Hepatocyte (in vitro differentiated cells): ENCODE data around the gene GPR155. TPM values are rescaled to one million over a fixed set of nuclear protein-coding genes. Genes with fewer than 3 reads are reported as not detected.

Experiments
- DNase-seq: peaks from one replicate; pipeline ENCODE4 v3.0.0-alpha.2; 2016; ENCODE audit warnings: low spot score
- H2AFZ ChIP-seq: fragments of 200-600 bp; sonication (generic); 2 replicates; pipeline ENCODE4 v1.6.0; 2016; ENCODE audit warnings: antibody characterized with exemption, mild to moderate bottlenecking
- H3K27ac ChIP-seq: fragments of 200-600 bp; sonication (generic); 2 replicates; pipeline ENCODE4 v1.5.1; 2016; ENCODE audit warnings: mild to moderate bottlenecking
- H3K27me3 ChIP-seq: fragments of 200-600 bp; sonication (generic); 2 replicates; pipeline ENCODE4 v1.6.1; 2016
- H3K36me3 ChIP-seq: fragments of 200-600 bp; sonication (generic); replicated peaks from 2 replicates; pipeline ENCODE4 v1.5.1; 2016; ENCODE audit warnings: low read depth; ENCODE audit not compliant: insufficient read depth
- H3K4me1 ChIP-seq: fragments of 200-600 bp; sonication (generic); 2 replicates; pipeline ENCODE4 v1.5.1; 2016; ENCODE audit warnings: mild to moderate bottlenecking, moderate library complexity; ENCODE audit not compliant: insufficient read depth
- H3K4me2 ChIP-seq: fragments of 200-600 bp; sonication (generic); 2 replicates; pipeline ENCODE4 v1.6.0; 2016
- H3K4me3 ChIP-seq: fragments of 200-600 bp; sonication (generic); 2 replicates; pipeline ENCODE4 v1.5.1; 2016; ENCODE audit warnings: mild to moderate bottlenecking
- H3K79me2 ChIP-seq: fragments of 200-600 bp; sonication (generic); 2 replicates; pipeline ENCODE4 v1.6.0; 2017; ENCODE audit warnings: mild to moderate bottlenecking
- H3K9me2 ChIP-seq: fragments of 200-600 bp; sonication (generic); replicated peaks from 2 replicates; pipeline ENCODE4 v1.6.0; 2017; ENCODE audit warnings: mild to moderate bottlenecking; ENCODE audit not compliant: insufficient read depth
- H3K9me3 ChIP-seq: fragments of 200-600 bp; sonication (generic); 2 replicates; pipeline ENCODE4 v1.5.1; 2016; ENCODE audit warnings: low read depth, mild to moderate bottlenecking
- H4K20me1 ChIP-seq: fragments of 200-600 bp; sonication (generic); 2 replicates; pipeline ENCODE4 v1.6.0; 2016; ENCODE audit warnings: mild to moderate bottlenecking; ENCODE audit not compliant: insufficient read depth, poor library complexity, severe bottlenecking
- CTCF ChIP-seq: fragments of 200-600 bp; sonication (generic); IDR thresholded peaks from 2 replicates; pipeline ENCODE4 v1.5.1; 2016; ENCODE audit warnings: antibody characterized with exemption, mild to moderate bottlenecking; ENCODE audit not compliant: poor library complexity
- EZH2 ChIP-seq: fragments of 200-600 bp; sonication (generic); IDR thresholded peaks from 2 replicates; pipeline ENCODE4 v1.6.1; 2016; ENCODE audit warnings: antibody characterized with exemption, mild to moderate bottlenecking, borderline replicate concordance
- EZH2phosphoT487 ChIP-seq: fragments of 200-600 bp; sonication (generic); IDR thresholded peaks from one replicate; pipeline ENCODE4 v1.6.1; 2018; ENCODE audit warnings: antibody characterized with exemption, mild to moderate bottlenecking, low read depth, moderate library complexity; ENCODE audit not compliant: unreplicated experiment, severe bottlenecking
- WGBS: methylation state at CpG from one replicate; pipeline ENCODE4 v1.1.6; 2016; ENCODE audit warnings: low lambda C conversion rate; ENCODE audit errors: missing lambda C conversion rate; 5-methylcytosine and 5-hydroxymethylcytosine counted together
- polyA plus RNA-seq: library from polyadenylated mRNA; unstranded; fragments of >200 nt; fragmentation: Nextera tagmentation; extraction: Ambion mirVana; gene quantifications from 2 replicates; pipeline ENCODE4 v1.2.1, GENCODE V29; 2016
- total RNA-seq: library from RNA; depleted of rRNA; stranded (reverse); fragments of >200 nt; gene quantifications from 2 replicates; pipeline ENCODE4 v1.2.3, GENCODE V29; 2014

Gene GPR155
- total and polyA plus RNA-seq, 2 experiments from 2014 or later, result 26.1 to 30.0 TPM

DNA sequence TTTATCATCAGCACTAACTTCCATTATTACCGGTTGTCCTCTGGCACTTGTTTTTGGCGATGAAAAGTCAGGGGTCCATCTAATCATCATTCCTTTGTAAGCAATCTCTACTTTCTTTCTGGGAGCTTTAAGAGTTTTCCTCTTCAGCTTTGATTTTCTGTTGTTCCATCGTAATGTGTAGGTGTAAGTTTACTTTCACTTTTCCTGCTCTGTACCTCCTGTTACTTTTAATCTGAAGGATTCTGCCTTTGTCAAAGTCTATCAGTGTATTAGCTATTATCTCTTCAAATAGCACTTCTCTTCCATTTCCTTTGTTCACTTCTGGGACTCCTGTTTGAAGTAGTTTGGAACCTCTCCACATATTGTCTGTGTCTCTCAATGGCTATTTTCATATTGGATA, 25.5 kb upstream of the GPR155 start:
- Histone ChIP-seq H3K4me1 (no peaks in the 10 kb centered on the region), H3K27me3 (no peaks in the 10 kb centered on the region), H3K4me3 (no peak overlapping the region), H3K36me3 (no peaks in the 10 kb centered on the region), H2AFZ (no peak overlapping the region), H3K9me3 (no peaks in the 10 kb centered on the region), H3K4me2 (no peak overlapping the region), H3K27ac (no peak overlapping the region), H3K9me2 (no peaks in the 10 kb centered on the region), H4K20me1 (no peaks in the 10 kb centered on the region), H3K79me2 (no peaks in the 10 kb centered on the region)
- TF ChIP-seq CTCF, result no peak
- no peak for TF ChIP-seq EZH2
- no peak for TF ChIP-seq EZH2phosphoT487
- no peak for DNase-seq
- 94% methylated on average over 3 of the region's 3 CpGs for WGBS

- no peaks in the 10 kb centered on the region for H3K27me3 ChIP-seq
- H3K9me2 ChIP-seq, result no peaks in the 10 kb centered on the region
- no peak overlapping the region for H3K27ac ChIP-seq
- H3K4me3 ChIP-seq, result no peak overlapping the region
- H3K9me3 ChIP-seq, result no peaks in the 10 kb centered on the region
- TF ChIP-seq EZH2phosphoT487 (no peak), EZH2 (no peak), CTCF (no peak)
- no peak for DNase-seq
- no peak overlapping the region for H3K4me2 ChIP-seq
- H3K36me3 ChIP-seq, result no peaks in the 10 kb centered on the region
- no peaks in the 10 kb centered on the region for H3K79me2 ChIP-seq
- no peaks in the 10 kb centered on the region for H4K20me1 ChIP-seq
- no peaks in the 10 kb centered on the region for H3K4me1 ChIP-seq
- WGBS, result 49% methylated on average over 5 of the region's 5 CpGs
- H2AFZ ChIP-seq, result no peak overlapping the region
These were observed 24.9 kb upstream of the GPR155 start for GRCh38 chr2:174511580-174512260.

GRCh38 chr2:174510583-174511189, 23.9 kb upstream of the GPR155 start:
- Histone ChIP-seq H3K27me3 (no peaks in the 10 kb centered on the region), H3K36me3 (no peaks in the 10 kb centered on the region), H3K4me1 (no peaks in the 10 kb centered on the region), H3K9me2 (no peaks in the 10 kb centered on the region), H3K79me2 (no peaks in the 10 kb centered on the region), H4K20me1 (no peaks in the 10 kb centered on the region), H3K4me3 (no peak overlapping the region), H3K9me3 (no peaks in the 10 kb centered on the region), H2AFZ (no peak overlapping the region), H3K27ac (no peak overlapping the region), H3K4me2 (no peak overlapping the region)
- DNase-seq, result no peak
- WGBS, result 36% methylated on average over 2 of the region's 2 CpGs
- no peak for TF ChIP-seq EZH2

GRCh38 chr2:174503161-174503809, 16.5 kb upstream of the GPR155 start:
- Histone ChIP-seq H3K9me2 (no peaks in the 10 kb centered on the region), H3K4me2 (no peak overlapping the region), H2AFZ (no peak overlapping the region), H3K4me3 (no peak overlapping the region), H3K4me1 (no peaks in the 10 kb centered on the region), H3K27ac (no peak overlapping the region), H3K9me3 (no peaks in the 10 kb centered on the region), H3K27me3 (no peaks in the 10 kb centered on the region), H3K79me2 (no peaks in the 10 kb centered on the region), H4K20me1 (no peaks in the 10 kb centered on the region), H3K36me3 (no peaks in the 10 kb centered on the region)
- TF ChIP-seq EZH2phosphoT487, result no peak
- TF ChIP-seq EZH2, result no peak
- no peak for TF ChIP-seq CTCF
- DNase-seq, result no peak
- WGBS, result 80% methylated on average over 3 of the region's 3 CpGs
